Cardiac muscle cell (in vitro differentiated cells and primary cell): ENCODE results near the gene SLCO2A1. TPM values are rescaled to one million over a fixed set of nuclear protein-coding genes. Genes with fewer than 3 reads are reported as not detected.
A peak's percentile ranks its signal among the peaks of the same experiment; 100 is the strongest.

Experiments
- DNase-seq, 2 donors: peaks; one replicate each; pipeline versions ENCODE4 v3.0.0 to v3.0.0-alpha.2; 2010 to 2017; ENCODE audit warnings: low read depth in 1 of 2, low spot score in 1 of 2
- H3K27ac ChIP-seq: fragments of 200-600 bp; sonication (generic); 2 replicates; pipeline ENCODE4 v1.5.1; 2016
- H3K27me3 ChIP-seq: fragments of 200-600 bp; sonication (generic); 2 replicates; pipeline ENCODE4 v1.6.0; 2016; ENCODE audit warnings: control low read depth
- H3K36me3 ChIP-seq: fragments of 200-600 bp; sonication (generic); 2 replicates; pipeline ENCODE4 v1.5.1; 2016; ENCODE audit warnings: control low read depth
- H3K4me1 ChIP-seq: fragments of 200-600 bp; sonication (generic); 2 replicates; pipeline ENCODE4 v1.8.1; 2017; ENCODE audit warnings: low read depth, mild to moderate bottlenecking, mixed run types
- H3K4me3 ChIP-seq: fragments of 200-600 bp; sonication (generic); 2 replicates; pipeline ENCODE4 v1.5.1; 2016; ENCODE audit warnings: mild to moderate bottlenecking
- H3K9me3 ChIP-seq: fragments of 200-600 bp; sonication (generic); 2 replicates; pipeline ENCODE4 v1.5.1; 2017; ENCODE audit warnings: low read depth, mild to moderate bottlenecking, control low read depth
- CTCF ChIP-seq: IDR thresholded peaks from 2 replicates; pipeline ENCODE4 v1.5.1; 2012; ENCODE audit warnings: low read depth, mild to moderate bottlenecking, low read length
- polyA plus RNA-seq: library from polyadenylated mRNA; unstranded; fragments of >200 nt; fragmentation: Nextera tagmentation; extraction: Ambion mirVana; gene quantifications from 2 replicates; pipeline ENCODE4 v1.2.1, GENCODE V29; 2016
- total RNA-seq: library from RNA; depleted of rRNA; stranded (reverse); fragments of >200 nt; gene quantifications from 2 replicates; pipeline ENCODE4 v1.2.3, GENCODE V29; 2016

The SLCO2A1 gene
- total and polyA plus RNA-seq, 2 experiments from 2014 or later, result 5.1 to 6.1 TPM

GRCh38 chr3:133964547-133964946 lies 65.2 kb downstream of the SLCO2A1 start:
- Histone ChIP-seq H3K4me1 (no peaks in the 10 kb centered on the region), H3K4me3 (no peak overlapping the region), H3K9me3 (no peaks in the 10 kb centered on the region), H3K36me3 (no peaks in the 10 kb centered on the region), H3K27me3 (no peaks in the 10 kb centered on the region), H3K27ac (no peak overlapping the region)
- no peak for TF ChIP-seq CTCF
- DNase-seq, result no peak

DNA sequence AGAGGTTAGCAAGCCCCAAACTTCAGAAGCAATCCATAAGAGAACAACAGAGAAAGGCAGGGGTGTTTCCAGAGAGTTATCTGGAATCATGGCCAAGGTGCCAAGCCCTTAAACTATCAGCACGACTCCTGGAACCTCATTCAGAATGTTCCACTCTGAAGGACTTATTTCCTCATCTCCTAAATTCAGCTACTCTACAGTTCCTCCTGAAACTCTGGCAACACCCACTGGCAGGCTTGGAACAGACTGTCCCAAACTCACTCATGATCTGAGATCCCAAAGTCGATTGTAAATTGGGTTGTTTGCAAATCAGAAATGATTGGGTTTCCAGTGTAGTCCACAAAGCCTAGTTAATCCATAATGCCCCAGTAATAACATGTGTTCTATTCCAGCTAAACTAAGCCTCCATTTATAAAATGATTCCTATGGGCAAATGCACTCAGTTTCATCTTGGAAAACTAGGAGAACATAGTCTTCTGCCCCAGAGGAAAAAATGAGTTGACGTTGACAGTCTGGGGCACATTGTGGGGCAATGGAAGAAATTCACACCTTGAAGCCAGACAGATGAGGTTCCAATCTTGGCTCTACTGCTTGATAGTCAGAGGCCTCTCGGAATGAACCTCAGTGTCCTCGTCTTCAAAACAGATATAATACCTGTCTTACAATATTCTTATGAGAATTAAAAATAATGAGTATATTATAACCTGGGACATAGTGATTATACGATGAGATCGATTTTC lies 65.9 kb downstream of the SLCO2A1 start:
- DNase-seq, result no peak
- Histone ChIP-seq H3K27me3 (no peaks in the 10 kb centered on the region), H3K4me1 (no peaks in the 10 kb centered on the region), H3K4me3 (no peak overlapping the region), H3K27ac (no peak overlapping the region), H3K9me3 (no peaks in the 10 kb centered on the region), H3K36me3 (no peaks in the 10 kb centered on the region)
- no peak for TF ChIP-seq CTCF

DNA sequence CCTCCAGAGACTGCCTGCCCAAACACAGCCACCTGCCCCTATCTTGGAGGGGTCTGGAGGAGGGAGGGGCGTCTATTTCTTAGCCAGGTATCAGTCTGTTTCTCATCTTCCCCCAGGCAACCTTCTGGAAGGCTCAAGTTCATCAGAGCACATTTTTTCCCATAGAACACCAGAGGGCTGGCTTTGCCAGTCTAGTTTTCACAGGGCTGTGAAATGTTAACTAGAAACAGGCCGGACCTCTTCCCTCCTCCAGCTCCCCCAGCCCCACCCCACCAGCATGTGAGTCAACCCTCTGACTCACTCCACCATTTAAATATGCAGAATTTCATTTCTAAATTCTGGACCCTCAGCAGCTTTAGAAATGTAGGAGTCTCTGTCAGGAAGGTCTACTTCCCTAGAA lies 66.9 kb downstream of the SLCO2A1 start:
- DNase-seq, result peak in 1 of 2 donors; percentile 71
- H3K4me3 ChIP-seq, result no peak overlapping the region
- H3K36me3 ChIP-seq, result no peaks in the 10 kb centered on the region
- no peaks in the 10 kb centered on the region for H3K27me3 ChIP-seq
- H3K4me1 ChIP-seq, result no peaks in the 10 kb centered on the region
- no peak overlapping the region for H3K27ac ChIP-seq
- TF ChIP-seq CTCF, result no peak
- H3K9me3 ChIP-seq, result no peaks in the 10 kb centered on the region

DNA sequence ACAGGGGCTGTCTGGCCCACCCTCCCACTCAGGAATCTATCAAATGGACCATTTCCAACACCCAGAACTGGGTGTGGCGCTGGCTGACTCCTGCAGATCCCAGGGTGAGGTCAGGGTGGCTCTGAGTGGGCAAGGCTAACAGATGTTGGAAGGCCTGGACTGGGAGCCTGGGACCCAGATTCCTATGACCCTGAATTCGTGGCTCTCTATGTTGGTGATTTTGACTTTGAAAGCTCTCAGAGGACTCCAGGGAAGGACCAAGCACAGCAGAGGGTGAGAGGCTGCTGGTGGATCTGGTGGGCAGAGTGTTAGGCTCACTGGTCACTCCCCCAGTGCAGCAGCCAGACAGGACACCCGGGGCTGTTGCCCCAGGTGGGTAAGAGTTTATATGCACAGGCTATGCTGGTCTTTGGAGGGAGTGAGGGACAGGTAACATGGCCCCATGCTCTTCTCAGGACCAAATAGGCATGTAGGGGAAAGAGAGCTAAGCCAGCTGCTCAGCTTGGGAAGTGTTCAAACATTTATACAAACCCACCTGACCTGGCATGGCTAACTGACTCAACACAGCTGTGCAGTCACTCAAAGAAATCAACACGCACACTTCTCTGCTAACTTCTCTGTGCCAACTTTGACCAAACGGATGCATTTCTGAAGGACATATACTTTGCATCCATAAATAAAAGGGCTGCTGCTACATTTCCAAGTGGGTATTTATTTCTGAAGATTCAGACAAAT lies 71.5 kb downstream of the SLCO2A1 start:
- no peak overlapping the region for H3K27ac ChIP-seq
- H3K9me3 ChIP-seq, result no peaks in the 10 kb centered on the region
- TF ChIP-seq CTCF, result no peak
- no peaks in the 10 kb centered on the region for H3K4me1 ChIP-seq
- no peak overlapping the region for H3K4me3 ChIP-seq
- H3K27me3 ChIP-seq, result no peaks in the 10 kb centered on the region
- no peaks in the 10 kb centered on the region for H3K36me3 ChIP-seq
- DNase-seq, result no peak

DNA sequence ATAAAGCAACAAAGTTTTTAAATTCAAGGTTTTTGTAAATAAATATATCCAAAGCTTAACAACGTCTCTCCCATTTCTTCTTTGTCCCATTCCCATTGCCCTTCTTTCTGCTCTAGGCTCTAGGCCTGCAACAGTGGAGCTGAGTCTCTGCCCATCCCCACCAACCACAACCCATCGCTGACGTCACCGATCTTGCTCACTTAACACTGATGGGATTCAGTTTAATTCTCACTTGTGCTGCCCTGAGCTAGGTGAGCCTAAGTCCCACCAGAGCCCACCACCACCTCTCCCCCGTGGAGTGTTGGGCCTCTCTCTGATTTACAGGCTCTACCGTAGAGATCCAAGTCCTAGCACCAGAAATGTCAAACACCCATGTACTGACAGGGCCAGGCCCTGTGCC lies 72.7 kb downstream of the SLCO2A1 start:
- no peaks in the 10 kb centered on the region for H3K4me1 ChIP-seq
- DNase-seq, result no peak
- no peak overlapping the region for H3K4me3 ChIP-seq
- H3K36me3 ChIP-seq, result no peaks in the 10 kb centered on the region
- no peaks in the 10 kb centered on the region for H3K27me3 ChIP-seq
- no peak overlapping the region for H3K27ac ChIP-seq
- no peak for TF ChIP-seq CTCF
- no peaks in the 10 kb centered on the region for H3K9me3 ChIP-seq
